Measurements from ENCODE around the gene RASSF9.
A peak's percentile ranks its signal among the peaks of the same experiment; 100 is the strongest.

The RASSF9 gene

GRCh38 chr12:85834378-85834777 lies 1.8 kb downstream of the RASSF9 start:
- no peak for DNase-seq (ENCODE audit: low spot score)
- H3K27ac ChIP-seq = no peak overlapping the region
- peak overlapping the region; percentile 72 for H3K4me3 ChIP-seq
- no peak for TF ChIP-seq CTCF (IDR thresholded peaks at IDR 0.05)

DNA sequence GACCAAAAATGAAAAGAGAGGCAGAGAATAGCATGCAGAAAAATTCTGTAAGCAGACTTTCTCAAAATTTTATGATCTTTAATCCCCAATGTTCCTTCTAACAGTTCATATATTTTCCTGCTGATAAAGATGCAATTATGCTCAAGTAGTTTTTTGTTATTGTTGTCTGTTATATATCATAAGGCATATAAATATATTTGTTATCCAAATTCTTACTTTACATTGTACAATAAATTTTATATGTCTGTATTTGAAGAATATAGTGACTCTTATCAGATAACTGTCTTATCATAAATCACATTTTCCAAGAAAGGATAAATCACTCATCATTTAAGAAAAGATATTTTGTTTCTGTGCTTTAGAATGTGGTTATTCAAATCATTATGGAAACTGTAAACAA lies 2.6 kb downstream of the RASSF9 start:
- TF ChIP-seq CTCF (IDR thresholded peaks at IDR 0.05) = no peak
- DNase-seq (ENCODE audit: low spot score) = no peak
- Histone ChIP-seq H3K27ac (no peak overlapping the region), H3K4me3 (no peak overlapping the region)

- no peak overlapping the region for H3K27ac ChIP-seq
- DNase-seq (ENCODE audit: low spot score) = no peak
- H3K4me3 ChIP-seq = peak overlapping the region; percentile 6
- TF ChIP-seq CTCF (IDR thresholded peaks at IDR 0.05) = no peak
These were observed 4.8 kb downstream of the RASSF9 start for GRCh38 chr12:85831327-85831990.

- DNase-seq (ENCODE audit: low spot score) = no peak
- no peak for TF ChIP-seq CTCF (IDR thresholded peaks at IDR 0.05)
- H3K27ac ChIP-seq = no peak overlapping the region
- H3K4me3 ChIP-seq = no peak overlapping the region
These were observed 6.8 kb downstream of the RASSF9 start for GRCh38 chr12:85829391-85829790.

DNA sequence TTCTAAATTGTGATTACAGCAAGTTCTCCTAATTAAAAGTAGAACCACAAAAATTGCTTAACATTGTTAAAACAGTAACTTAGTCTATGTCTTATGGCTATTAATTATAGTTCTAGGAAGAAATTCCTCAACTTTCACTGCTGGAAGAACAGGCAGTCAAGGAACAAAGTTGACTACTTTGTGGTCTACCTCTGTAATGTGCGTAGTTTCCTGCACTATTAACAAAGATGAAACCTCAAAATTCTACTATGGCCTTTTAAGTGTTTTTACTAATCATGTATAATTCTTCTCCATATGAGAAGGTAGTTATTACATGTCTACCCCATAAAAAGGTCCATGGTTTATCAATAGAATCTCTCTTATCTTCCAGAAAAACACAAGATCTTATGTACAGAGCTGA lies 7.6 kb downstream of the RASSF9 start:
- DNase-seq (ENCODE audit: low spot score) = no peak
- TF ChIP-seq CTCF (IDR thresholded peaks at IDR 0.05) = no peak
- Histone ChIP-seq H3K27ac (no peak overlapping the region), H3K4me3 (no peak overlapping the region)

DNA sequence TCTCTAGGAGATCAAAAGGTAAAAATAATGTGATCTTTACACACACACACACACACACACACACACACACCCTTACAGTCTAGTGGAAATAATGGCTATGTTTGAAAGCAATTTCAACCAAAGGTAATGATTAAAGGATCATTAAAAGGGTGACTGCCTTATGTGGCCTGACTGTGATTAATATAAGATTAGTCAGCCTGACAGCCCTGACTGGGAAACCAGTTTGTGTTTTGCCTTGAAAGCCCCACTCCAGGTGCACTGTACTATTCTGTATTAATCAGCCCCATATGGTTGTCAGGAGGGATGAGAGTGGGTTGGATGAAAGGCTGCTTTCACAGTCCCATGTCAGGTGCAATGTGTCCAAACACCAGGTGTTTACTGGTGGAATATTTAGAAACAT lies 10.5 kb downstream of the RASSF9 start:
- Histone ChIP-seq H3K4me3 (no peak overlapping the region), H3K27ac (no peak overlapping the region)
- TF ChIP-seq CTCF (IDR thresholded peaks at IDR 0.05) = no peak
- no peak for DNase-seq (ENCODE audit: low spot score)

- Histone ChIP-seq H3K27ac (no peak overlapping the region), H3K4me3 (no peak overlapping the region)
- DNase-seq (ENCODE audit: low spot score) = no peak
- no peak for TF ChIP-seq CTCF (IDR thresholded peaks at IDR 0.05)
These were observed 12.6 kb downstream of the RASSF9 start for GRCh38 chr12:85823436-85824180.

Data from coronary artery (tissue), 2 donors.